SH-SY5Y (cell line): ENCODE data around the gene SLC2A3.

ENCODE experiments used
- GATA2 ChIP-seq: IDR thresholded peaks from 2 replicates; pipeline ENCODE4 v1.6.1; 2011; ENCODE audit warnings: mild to moderate bottlenecking, low read depth, low read length
- GATA3 ChIP-seq: IDR thresholded peaks from 2 replicates; pipeline ENCODE4 v1.6.1; 2011; ENCODE audit warnings: low read depth, mild to moderate bottlenecking, low read length, moderate library complexity

GRCh38 chr12:7933255-7933726 lies 2.7 kb downstream of the SLC2A3 start:
- TF ChIP-seq GATA3 (no peak), GATA2 (no peak)
